NCI-H1417 (cell line): Measurements from ENCODE around the gene TTLL3.

Experiments
- DNase-seq, 3 experiments: peaks; one replicate each; lab custom pipeline; 2025; lab: John Stamatoyannopoulos, UW

The TTLL3 gene

DNA sequence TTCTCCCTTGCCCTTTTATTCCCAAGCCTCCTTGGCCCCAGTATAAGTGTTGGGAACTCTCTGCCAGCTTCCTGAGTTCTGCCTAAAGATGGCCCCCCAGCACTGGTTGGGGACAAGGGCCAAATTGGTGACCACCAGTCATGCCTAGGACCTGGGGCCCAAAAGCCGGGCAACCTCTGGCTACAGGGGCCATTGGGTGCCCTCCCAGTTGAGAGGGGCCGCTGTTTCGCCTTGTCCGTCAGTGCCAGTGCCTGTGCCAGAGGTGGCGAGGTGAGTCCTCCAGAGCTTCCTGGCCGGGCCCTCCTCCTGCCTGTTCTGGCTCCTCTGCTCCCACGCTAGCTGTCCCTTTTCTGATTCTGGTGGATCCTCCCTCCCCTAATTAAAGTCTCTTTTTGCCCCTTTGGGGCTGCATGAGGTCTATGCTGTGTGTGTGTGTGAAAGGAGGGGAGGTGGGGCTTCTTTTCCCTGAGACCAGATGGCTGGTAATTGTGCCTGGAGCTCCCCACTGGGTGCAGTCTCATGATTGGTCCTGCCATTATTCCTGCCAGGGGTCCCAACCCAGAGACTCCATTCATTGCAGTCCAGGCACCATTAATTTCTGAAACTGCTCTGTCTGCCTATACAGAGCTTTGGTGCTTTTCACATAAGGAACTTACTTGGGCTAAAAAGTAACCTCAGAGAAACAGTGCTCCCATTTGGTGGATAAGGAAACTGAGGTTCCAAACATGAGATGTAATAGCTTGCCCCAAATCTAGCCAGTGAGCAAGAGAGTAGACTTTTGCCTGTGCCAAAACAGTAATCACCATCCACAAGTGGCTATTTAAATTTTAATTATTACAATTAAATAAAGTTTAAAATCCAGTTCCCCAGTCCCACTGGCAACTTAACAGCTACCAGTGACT, 3.1 kb upstream of the TTLL3 start:
- DNase-seq: no peak

DNA sequence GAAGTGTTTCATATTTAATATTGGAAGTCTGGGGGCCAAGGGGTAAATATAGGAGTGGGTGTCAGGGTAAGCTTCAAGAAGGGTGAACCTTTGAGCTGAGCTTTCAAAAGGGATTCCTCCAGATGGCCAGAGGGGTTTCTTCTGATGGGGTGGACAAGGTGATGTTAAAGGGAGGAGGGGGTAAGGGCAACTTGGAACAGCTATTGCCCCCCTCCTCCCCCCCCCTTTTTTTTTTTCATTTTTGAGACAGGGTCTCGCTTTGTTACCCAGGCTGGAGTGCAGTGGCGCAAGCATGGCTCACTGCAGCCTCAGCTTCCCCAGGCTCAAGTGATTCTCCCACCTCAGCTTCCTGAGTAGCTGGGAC, 2.1 kb upstream of the TTLL3 start:
- DNase-seq: no peak

DNA sequence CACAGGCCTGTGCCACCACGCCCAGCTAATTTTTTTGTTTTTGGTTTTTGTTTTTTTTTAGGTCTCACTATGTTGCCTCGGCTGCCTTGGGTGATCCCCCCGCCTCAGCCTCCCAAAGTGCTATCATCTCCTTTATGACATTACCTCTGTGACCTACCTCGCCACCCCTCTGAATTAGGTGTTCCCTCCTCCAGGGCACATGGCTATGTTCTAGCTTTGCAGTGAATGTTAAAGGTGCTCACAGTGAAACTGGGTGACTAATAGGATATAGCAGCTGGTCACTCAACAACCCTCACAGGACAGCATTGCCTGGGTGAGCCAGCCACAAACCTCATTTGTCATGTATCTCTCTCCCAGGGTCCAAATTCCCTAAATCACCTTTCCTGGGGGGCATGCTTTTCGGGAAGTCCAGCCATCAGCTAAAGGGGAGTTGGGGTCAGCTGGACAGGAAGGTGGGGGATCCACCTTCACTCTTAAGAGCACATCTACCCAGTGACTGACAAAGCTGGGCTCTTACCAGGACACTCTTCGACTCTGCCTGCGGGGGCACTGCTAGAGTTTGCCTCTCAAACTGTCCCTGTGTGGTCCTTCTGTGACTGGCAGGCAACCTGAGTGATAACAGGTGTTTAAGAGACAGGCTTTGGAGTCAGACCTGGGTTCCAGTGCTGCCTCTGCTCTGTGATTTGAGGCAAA, 1.6 kb upstream of the TTLL3 start:
- DNase-seq: peak in 2 of 3 experiments; percentile 10 to 34

DNA sequence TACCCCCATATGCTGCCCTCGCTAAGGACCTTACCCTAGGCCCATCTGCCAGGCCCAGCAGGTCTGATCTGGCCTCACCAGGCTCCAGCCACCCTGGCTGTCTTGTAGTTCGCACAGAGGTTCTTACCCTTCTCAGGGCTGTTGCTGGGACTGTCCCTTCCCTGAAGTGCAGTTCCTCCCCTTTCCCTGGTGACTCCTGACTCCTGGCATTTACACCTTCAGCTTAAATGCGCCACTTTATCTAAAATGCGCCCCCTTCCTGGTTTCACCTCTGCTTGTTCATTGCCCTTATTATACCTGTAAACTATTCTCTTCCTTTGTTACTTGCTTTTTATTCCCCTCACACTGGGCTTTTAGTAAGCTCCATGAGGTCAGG, 835 bp upstream of the TTLL3 start:
- DNase-seq: no peak

DNA sequence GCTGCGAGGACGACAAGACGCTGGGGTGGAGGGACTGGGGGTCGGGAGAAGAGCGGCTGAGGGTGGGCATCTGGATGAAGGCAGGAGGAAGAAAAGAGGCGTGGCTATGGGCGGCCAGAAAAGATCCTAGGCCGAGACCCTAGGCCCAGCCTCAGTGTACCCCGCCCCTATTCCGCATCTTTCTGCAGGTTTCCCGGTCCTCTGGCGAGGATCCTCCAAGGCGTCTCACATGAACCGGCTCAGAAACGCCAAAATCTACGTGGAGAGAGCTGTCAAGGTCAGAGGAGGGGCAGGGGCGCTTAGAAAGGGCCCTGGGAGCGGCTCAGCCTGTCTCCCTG, 340 bp downstream of the TTLL3 start:
- no peak for DNase-seq

DNA sequence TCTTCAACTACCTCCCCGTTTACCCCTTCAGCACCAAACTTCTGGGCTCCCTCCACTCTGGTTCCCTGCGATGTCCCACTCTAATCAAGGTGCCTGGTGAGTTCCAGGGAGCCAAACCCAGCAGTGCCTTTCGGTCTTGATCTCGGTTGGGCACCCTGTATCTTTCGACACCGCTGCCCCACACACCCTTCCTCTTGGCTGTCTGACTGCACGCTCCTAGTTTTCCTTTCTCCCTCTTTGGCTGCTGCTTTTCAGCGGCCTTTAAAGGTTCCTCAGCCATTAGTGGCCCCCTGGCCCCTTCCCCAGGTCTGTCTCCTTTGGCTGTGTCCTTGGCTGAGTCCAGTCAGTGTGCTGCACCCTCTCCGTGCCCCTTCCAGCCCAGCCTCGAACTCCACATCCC, 784 bp downstream of the TTLL3 start:
- DNase-seq: no peak

DNA sequence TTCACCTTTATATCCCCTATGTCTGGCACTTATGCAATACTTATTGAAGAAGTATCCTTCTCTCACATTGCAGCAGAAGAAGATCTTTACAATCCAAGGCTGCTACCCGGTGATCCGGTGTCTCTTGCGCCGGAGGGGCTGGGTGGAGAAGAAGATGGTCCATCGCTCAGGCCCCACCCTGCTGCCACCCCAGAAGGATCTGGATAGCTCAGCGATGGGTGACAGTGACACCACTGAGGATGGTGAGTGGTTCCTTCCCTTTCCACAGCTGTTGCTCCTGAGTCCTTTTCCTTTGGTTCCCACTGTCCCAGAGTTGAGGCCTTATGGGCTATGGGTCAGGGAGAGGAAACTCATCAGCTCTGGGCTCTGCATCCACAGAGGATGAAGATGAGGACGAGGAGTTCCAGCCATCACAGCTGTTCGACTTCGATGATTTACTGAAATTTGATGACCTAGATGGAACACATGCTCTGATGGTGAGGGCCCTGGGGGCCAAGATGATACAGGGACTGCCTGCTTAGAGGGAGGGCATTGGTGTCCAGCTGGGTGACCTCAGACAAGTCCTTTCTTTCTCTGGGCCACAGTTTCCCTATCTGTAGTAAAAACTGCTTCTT, 2.9 kb downstream of the TTLL3 start:
- no peak for DNase-seq

DNA sequence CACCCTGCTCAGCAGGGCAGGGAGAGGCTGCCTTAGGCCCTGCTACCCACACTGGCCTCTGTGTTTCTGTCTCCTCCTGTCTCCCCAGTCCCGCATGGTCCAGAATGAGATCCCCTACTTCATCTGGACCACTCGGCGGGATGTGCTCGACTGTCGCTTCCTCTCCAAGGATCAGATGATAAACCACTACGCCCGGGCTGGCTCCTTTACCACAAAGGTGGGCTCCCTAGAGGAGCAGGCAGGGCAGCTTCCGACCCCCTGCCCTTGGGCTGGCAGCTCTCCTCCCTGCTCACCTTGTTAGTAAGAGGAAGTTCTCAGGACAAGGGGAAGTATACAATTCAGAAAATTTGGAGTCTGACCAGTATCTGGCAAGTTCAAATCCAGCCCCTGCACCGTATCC, 5.9 kb downstream of the TTLL3 start:
- no peak for DNase-seq

DNA sequence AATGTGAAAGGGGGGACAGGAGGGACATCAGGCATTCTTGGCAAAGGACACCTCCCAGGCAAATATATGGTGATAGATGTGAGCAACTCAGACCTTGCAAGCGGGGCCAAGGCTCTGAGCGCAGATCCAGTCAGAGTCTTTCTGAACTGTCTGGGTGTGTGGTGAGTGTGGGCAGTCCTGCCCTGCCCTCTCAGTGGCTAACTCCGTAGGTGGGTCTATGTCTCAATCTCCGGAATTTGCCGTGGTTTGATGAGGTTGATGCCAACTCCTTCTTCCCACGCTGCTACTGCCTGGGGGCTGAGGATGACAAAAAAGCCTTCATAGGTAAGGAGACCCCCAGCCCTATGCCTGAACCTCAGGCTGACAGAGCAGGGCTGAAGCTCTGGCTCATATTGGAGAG, 7.4 kb downstream of the TTLL3 start:
- DNase-seq: no peak

DNA sequence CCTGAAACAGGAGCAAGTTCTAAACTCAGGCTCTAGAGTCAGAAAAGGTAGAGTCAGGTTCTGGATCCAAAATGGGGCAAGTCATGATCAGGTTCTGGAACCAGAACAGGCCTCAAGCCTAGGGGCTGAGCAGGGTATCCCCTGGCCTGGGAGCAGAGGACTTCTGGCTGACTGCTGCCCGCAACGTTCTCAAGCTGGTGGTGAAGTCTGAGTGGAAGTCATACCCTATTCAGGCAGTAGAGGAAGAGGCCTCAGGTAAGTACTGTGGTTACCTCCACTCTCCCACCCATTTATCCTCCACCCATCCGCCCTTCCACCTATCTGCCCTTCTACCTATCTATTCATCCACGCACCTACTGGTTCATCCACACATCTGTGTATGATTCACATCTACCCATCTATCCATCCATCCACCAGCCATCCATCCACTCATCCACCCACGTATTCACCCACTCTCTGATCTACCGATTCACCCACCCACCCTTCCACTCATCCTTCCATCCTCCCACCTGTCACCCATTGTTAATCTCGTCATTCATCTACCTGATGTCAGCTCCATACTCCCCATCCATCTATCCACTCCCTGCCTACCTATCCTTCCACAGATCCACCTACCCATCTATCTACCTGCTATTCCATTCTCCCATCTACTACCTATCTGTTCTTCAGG, 8.7 kb downstream of the TTLL3 start:
- no peak for DNase-seq

DNA sequence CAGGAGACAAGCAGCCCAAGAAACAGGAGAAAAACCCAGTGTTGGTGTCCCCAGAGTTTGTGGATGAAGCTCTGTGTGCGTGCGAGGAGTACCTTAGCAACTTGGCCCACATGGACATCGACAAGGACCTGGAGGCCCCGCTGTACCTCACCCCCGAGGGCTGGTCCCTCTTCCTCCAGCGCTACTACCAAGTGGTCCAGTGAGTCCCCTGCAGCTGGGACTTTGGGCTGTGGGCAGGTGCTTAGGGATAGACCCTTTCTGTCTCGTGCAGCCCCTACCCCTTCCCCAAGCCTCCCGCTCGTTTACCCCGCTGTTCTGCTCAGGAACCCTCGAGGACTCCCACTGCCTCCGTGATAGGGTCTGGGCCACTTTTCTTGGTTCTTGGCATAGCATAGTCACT, 10.5 kb downstream of the TTLL3 start:
- DNase-seq: no peak

DNA sequence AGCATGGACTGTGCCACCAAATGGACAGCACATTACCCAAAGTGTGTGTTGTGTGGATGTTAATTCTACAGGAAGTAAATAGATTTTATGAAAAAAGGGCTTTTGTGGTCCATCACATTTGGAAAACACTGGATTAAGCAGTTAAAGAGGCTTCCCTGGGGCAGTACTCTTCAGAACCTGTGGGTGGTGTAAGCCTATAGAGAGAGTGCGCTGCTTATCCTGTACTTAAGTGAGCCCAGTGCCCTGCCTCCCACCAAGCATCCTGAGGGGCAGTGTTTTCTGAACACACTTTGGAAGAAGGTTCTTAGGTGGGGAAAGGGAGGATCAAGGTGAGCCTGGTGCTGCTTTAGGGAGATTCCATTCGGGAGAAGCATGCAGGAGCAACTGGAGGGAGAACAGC, 10.9 kb downstream of the TTLL3 start:
- DNase-seq: peak in 1 of 3 experiments; percentile 2

DNA sequence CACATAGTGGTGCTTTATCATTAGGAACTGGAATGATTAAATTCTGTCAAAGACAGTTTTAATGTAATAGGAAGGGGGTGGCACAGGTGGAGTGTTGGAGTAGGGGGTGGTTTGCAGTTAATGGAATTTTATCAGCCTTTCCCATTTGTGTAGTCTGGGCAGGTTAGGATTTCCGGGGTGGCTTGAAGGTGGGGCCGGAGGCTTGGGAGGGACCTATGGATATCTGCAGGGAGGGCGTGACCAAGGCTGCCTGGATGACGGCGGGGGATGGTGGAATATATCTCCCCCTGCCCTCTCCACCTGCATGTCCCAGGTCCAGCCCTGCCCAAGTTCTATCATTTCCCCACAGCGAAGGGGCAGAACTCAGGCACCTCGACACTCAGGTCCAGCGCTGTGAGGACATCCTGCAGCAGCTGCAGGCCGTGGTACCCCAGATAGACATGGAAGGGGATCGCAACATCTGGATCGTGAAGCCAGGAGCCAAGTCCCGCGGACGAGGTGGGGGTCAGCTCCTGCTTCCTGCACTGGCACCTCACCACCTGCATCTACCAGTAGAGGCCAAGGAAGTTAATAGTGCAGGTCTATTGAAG, 15.5 kb downstream of the TTLL3 start:
- DNase-seq: no peak

DNA sequence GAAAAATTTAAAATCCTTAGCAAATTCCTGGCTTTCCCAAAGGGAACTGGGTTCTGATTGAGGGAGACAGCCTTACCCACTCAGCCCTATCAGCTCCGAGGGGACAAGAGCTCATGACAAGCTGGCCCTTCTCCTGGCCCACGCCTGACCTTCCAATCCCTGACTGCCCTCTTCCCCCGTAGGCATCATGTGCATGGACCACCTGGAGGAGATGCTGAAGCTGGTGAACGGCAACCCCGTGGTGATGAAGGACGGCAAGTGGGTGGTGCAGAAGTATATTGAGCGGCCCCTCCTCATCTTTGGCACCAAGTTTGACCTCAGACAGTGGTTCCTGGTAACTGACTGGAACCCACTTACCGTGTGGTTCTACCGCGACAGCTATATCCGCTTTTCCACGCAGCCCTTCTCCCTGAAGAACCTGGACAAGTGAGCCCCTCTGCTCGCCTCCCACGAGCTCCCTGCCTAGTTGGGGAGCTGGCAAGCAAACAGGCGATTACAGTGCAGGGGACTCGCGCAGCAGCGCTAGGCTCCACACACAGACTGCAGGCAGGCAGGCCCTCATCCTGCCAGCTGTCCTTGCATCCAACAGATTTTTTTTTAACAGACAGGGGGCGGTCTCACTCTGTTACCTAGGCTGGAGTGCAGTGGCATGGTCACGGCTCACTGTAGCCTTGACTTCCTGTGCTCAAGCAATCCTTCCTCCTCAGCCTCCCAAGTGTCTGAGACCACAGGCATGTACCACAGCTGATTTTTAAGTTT, 16.9 kb downstream of the TTLL3 start:
- no peak for DNase-seq

DNA sequence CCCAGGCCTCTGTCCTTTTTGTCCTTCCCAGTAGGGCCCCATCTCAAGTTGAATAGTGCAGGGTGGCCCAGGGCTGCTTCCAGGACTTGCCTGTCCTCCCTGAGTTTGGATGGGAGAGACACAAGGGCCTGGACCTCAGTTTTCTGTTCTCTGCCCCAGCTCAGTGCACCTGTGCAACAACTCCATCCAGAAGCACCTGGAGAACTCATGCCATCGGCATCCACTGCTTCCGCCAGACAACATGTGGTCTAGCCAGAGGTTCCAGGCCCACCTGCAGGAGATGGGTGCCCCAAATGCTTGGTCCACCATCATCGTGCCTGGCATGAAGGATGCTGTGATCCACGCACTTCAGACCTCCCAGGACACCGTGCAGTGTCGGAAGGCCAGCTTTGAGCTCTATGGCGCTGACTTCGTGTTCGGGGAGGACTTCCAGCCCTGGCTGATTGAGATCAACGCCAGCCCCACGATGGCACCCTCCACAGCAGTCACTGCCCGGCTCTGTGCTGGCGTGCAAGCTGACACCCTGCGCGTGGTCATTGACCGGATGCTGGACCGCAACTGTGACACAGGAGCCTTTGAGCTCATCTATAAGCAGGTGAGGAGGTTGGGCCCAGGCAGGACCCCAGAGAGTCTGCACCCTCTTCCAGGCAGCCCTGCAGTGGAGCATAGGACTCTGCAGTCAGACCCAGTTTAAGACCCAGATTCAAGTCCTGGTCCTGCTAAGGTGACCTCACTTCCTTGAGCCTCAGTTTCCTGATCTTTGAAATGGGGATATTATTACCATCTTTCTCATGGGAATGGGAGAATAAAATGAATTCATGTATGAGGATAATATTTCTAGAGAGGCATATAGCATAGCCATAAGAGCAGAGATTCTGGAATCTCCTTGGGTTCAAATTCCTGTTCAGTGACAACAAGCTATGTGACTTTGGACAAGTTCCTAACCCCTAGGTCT, 19.0 kb downstream of the TTLL3 start:
- no peak for DNase-seq

DNA sequence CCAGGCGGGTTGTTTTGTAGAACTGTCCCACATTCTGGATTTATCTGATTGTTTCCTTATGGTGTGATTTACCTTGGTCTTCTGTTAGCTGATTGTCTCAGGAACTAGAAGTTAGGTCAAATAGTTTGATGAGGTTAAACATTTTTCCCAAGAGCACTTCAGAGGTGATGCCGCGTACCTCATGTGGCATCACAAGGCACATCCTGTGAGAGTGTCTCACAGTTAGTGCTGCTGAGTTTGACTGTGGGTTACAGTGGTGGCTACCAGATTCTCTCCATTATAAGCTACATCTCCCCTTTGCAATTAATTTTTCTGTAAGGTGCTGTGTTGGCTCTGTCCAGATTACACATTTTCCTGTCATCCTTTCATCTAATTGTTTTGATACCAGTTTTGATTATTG, 21.2 kb downstream of the TTLL3 start:
- DNase-seq: no peak

DNA sequence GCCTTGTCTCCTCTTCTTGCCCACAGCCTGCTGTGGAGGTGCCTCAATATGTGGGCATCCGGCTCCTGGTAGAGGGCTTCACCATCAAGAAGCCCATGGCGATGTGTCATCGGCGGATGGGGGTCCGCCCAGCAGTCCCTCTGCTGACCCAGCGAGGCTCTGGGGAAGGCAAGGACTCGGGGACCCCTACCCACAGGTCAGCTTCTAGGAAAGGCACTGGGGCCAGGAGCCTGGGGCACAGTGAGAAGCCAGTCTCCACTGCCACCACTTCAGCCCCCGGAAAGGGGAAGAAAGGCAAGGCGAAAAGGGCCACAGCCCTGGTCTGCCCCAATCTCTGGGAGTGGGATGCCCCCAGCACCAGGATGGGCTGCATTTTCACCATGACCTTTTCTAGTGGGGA, 23.0 kb downstream of the TTLL3 start:
- DNase-seq: no peak

DNA sequence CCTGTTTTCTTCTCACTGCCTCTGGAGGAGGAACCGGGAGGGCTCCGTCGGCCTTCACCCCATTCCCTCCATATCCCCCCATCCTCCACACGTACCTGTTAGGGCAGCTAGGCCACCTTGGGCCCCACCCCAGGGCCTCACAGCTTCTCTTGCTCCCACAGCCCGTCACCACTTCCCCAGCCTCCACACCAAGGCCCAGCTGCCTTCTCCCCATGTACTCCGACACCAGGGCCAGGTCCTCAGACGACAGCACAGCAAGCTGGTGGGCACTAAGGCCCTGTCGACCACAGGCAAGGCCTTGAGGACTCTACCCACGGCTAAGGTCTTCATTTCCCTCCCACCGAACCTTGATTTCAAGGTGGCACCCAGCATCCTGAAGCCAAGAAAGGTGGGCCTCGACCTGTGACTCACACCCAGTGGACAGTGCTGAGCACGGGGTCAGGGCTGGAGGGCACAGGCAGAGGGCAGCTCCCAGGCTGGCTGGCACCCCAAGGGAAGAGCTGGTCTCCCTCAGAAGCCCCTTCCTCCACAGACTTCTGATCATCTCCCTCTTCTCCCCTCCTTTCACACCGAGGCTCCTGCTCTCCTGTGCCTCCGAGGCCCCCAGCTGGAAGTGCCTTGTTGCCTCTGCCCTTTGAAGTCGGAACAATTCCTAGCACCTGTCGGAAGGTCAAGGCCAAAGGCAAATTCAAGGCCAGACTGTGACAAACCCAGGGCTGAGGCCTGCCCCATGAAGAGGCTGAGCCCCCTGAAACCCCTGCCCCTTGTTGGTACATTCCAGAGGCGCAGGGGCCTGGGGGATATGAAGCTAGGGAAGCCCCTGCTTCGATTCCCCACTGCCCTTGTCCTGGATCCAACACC, 24.7 kb downstream of the TTLL3 start:
- no peak for DNase-seq
